Glutamatergic neuron (in vitro differentiated cells): ENCODE results near the gene CACNG4. TPM values are rescaled to one million over a fixed set of nuclear protein-coding genes. Genes with fewer than 3 reads are reported as not detected.

Source experiments
- DNase-seq: peaks from one replicate; pipeline ENCODE4 v3.0.0; 2022
- H3K27ac Mint-ChIP-seq: one replicate; pipeline ENCODE4 v1.8.0; 2020; ENCODE audit warnings: mild to moderate bottlenecking, mixed read lengths, inconsistent platforms; ENCODE audit not compliant: unreplicated experiment
- H3K27me3 Mint-ChIP-seq: one replicate; pipeline ENCODE4 v1.8.0; 2020; ENCODE audit warnings: mild to moderate bottlenecking, moderate library complexity, mixed read lengths, inconsistent platforms; ENCODE audit not compliant: unreplicated experiment
- H3K36me3 Mint-ChIP-seq: one replicate; pipeline ENCODE4 v1.8.0; 2020; ENCODE audit warnings: mild to moderate bottlenecking, mixed read lengths, inconsistent platforms; ENCODE audit not compliant: unreplicated experiment
- H3K4me1 Mint-ChIP-seq: one replicate; pipeline ENCODE4 v1.8.0; 2020; ENCODE audit warnings: mild to moderate bottlenecking, low read depth, mixed read lengths, inconsistent platforms; ENCODE audit not compliant: unreplicated experiment
- H3K4me3 Mint-ChIP-seq: one replicate; pipeline ENCODE4 v1.8.0; 2020; ENCODE audit warnings: mild to moderate bottlenecking, mixed read lengths, inconsistent platforms; ENCODE audit not compliant: unreplicated experiment
- H3K9me3 Mint-ChIP-seq: one replicate; pipeline ENCODE4 v1.8.0; 2020; ENCODE audit warnings: mild to moderate bottlenecking, moderate library complexity, mixed read lengths, inconsistent platforms; ENCODE audit not compliant: unreplicated experiment
- CTCF ChIP-seq: fragments of 200-600 bp; sonication (generic); IDR thresholded peaks from one replicate; pipeline ENCODE4 v1.5.0; 2021; ENCODE audit not compliant: partially characterized antibody, unreplicated experiment
- total RNA-seq: library from RNA; stranded (reverse); fragmentation: NEBNext Ultra II Directional; extraction: Animal tissue kit (Norgen Biotek cat#: 25700); gene quantifications from one replicate; pipeline ENCODE4 v1.2.1, GENCODE V29; 2021; ENCODE audit not compliant: unreplicated experiment

The CACNG4 gene
- total RNA-seq, 1 donor from 2014 or later, result 105 TPM

- Mint-ChIP-seq H3K27ac (peak overlapping the region; percentile 19), H3K9me3 (peaks cover 15% of the 10 kb centered on the region), H3K4me1 (peaks cover 7% of the 10 kb centered on the region), H3K27me3 (peaks cover 7% of the 10 kb centered on the region), H3K4me3 (peak overlapping the region; percentile 53), H3K36me3 (peaks cover 23% of the 10 kb centered on the region)
- TF ChIP-seq CTCF, result no peak
- no peak for DNase-seq
These were observed 10.9 kb upstream of the CACNG4 start for GRCh38 chr17:66953630-66954020.

- Mint-ChIP-seq H3K27ac (no peak overlapping the region), H3K9me3 (peaks cover 10% of the 10 kb centered on the region), H3K4me1 (peaks cover 7% of the 10 kb centered on the region), H3K27me3 (peaks cover 7% of the 10 kb centered on the region), H3K36me3 (peaks cover 14% of the 10 kb centered on the region), H3K4me3 (no peak overlapping the region)
- no peak for TF ChIP-seq CTCF
- no peak for DNase-seq
These were observed 9.9 kb upstream of the CACNG4 start for GRCh38 chr17:66954632-66955031.

- TF ChIP-seq CTCF, result no peak
- Mint-ChIP-seq H3K4me1 (peaks cover 9% of the 10 kb centered on the region), H3K36me3 (peaks cover 2% of the 10 kb centered on the region), H3K4me3 (no peak overlapping the region), H3K27me3 (no peaks in the 10 kb centered on the region), H3K27ac (no peak overlapping the region), H3K9me3 (peaks cover under 1% of the 10 kb centered on the region)
- DNase-seq, result no peak
These were observed 8.7 kb upstream of the CACNG4 start for GRCh38 chr17:66955821-66956220.

- no peaks in the 10 kb centered on the region for H3K27me3 Mint-ChIP-seq
- H3K36me3 Mint-ChIP-seq, result no peaks in the 10 kb centered on the region
- H3K9me3 Mint-ChIP-seq, result no peaks in the 10 kb centered on the region
- no peak for TF ChIP-seq CTCF
- no peak overlapping the region for H3K27ac Mint-ChIP-seq
- no peak for DNase-seq
- peaks cover 9% of the 10 kb centered on the region for H3K4me1 Mint-ChIP-seq
- H3K4me3 Mint-ChIP-seq, result no peak overlapping the region
These were observed 7.6 kb upstream of the CACNG4 start for GRCh38 chr17:66956941-66957340.

GRCh38 chr17:66957343-66957742, 7.2 kb upstream of the CACNG4 start:
- no peaks in the 10 kb centered on the region for H3K36me3 Mint-ChIP-seq
- no peak for TF ChIP-seq CTCF
- no peak overlapping the region for H3K4me3 Mint-ChIP-seq
- H3K4me1 Mint-ChIP-seq, result peaks cover 11% of the 10 kb centered on the region
- H3K27ac Mint-ChIP-seq, result no peak overlapping the region
- H3K9me3 Mint-ChIP-seq, result no peaks in the 10 kb centered on the region
- peaks cover 2% of the 10 kb centered on the region for H3K27me3 Mint-ChIP-seq
- no peak for DNase-seq
